ENCODE measurements around the gene SSNA1. TPM values are rescaled to one million over a fixed set of nuclear protein-coding genes. Genes with fewer than 3 reads are reported as not detected.

The SSNA1 gene
- total RNA-seq, 4 donors from 2014 or later: 67.1 to 124 (median 96.7) TPM

DNA sequence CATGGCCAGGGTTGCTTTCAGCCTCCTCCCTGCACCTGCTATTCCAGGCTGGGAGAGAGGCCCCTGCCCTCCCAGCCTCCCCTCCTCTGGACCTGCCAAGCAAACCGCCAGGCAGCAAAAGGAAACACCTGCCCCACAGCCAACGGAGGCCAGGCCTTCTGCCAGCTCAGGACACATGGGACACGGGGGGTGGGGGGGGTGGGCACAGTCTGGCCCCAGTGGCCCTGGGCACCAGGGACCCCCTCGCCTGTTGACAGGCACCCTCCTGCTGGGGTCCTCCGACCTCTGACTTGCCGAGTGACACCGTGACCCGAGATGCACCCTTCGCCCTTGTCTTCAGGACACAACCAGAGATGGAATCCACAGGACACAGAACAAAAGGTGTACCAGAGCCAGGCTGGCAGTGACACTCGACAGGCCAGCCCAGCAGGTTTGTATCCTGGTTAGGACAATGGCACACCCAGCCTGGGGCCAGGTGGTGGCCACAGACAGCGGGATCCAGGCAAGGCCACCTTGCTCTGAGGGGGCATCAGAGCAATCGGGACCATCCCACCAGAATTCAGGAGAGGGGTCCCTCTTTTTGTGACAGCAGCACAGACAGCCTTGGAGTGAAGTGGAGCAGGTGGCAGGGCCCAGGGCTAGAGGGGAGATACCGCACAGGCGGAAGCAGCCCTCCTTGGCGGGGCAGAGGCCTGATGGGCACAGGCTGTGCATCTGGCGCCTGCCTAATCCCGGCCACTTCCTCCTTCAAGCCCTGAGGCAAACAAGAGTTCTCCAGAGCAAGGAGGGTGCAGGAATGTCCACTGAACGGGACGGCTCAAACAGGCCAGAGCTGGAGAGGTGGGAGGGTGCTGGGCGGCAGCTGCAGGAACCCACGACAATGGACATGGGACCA, 15.3 kb upstream of the SSNA1 start:
- Histone ChIP-seq H3K4me1 (peaks cover 7 to 77% (median 21%) of the 10 kb centered on the region in 3 donors), H3K9me3 (no peaks in the 10 kb centered on the region), H3K27ac (peak overlapping the region in 1 of 4 donors; percentile 42), H3K27me3 (peaks cover 9 to 74% (median 12%) of the 10 kb centered on the region in 4 donors), H3K4me3 (no peak overlapping the region), H3K36me3 (peaks cover 0 to 16% (median 3%) of the 10 kb centered on the region in 3 donors)
- 8 to 47% methylated on average over 2 to 12 of the region's 21 CpGs for WGBS, 2 donors
- intact Hi-C loops (cut with DNase I): no loop called here
- no peak for DNase-seq
- TF ChIP-seq POLR2A (IDR thresholded peaks at IDR 0.05) (no peak), CTCF (IDR thresholded peaks at IDR 0.05) (no peak)

DNA sequence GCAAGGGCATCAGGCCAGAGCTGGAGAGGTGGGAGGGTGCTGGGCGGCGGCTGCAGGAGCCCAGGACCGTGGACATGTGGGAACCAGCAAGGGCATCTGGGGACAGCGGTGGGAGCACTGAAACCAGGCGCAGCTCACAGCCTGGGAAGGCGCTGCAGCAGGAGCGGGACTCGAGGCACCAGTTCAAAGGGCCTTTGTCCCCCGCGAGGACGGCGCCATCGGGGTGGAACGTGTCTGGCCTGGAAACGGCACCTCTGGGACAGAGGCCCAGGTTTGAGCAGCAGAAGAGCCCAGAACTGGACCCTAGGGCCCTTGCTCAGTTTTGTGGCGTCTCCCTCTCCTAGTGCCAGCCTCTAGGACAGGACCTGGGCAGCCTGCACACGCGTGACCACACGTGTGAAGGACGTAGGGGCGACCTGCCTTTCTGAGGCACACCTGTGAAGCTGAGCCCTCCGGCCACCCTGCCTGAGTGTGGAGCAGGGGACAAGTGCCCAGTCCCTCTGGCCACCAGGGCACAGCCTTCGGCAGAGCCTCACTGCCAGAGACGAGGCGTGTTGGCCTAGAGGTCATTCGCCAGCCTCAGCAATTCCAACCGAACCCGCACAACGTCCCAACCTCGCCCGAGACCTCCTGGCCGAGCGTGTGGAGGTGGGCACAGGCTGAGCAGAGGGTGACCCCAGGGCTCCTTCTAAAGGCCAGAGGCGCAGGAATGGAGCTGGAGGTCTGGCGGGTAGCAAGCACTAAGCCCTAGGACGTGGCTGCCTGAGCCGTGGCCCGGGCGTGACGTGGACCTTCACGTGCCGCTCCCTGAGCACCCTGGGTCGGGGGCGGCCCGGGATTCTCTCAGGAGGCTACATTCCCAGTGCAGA, 14.4 kb upstream of the SSNA1 start:
- Histone ChIP-seq H3K27ac (no peak overlapping the region), H3K4me3 (no peak overlapping the region), H3K4me1 (peaks cover 2 to 68% (median 12%) of the 10 kb centered on the region in 3 donors), H3K27me3 (peaks cover 4 to 66% (median 9%) of the 10 kb centered on the region in 4 donors), H3K36me3 (peaks cover 0 to 25% (median 9%) of the 10 kb centered on the region in 3 donors), H3K9me3 (no peaks in the 10 kb centered on the region)
- DNase-seq: no peak
- intact Hi-C loops (cut with DNase I): no loop called here
- no peak for TF ChIP-seq POLR2A (IDR thresholded peaks at IDR 0.05)
- no peak for TF ChIP-seq CTCF (IDR thresholded peaks at IDR 0.05)
- WGBS, 2 donors: 63 to 81% methylated on average over 13 to 20 of the region's 45 CpGs

- 83% methylated on average over 2 of the region's 34 CpGs; no CpG with 5 or more reads in 1 of the 2 donors for WGBS, 2 donors
- Histone ChIP-seq H3K9me3 (no peaks in the 10 kb centered on the region), H3K27ac (no peak overlapping the region), H3K36me3 (peaks cover 6 to 32% (median 15%) of the 10 kb centered on the region in 3 donors), H3K4me3 (no peak overlapping the region), H3K27me3 (peaks cover 3 to 58% (median 7%) of the 10 kb centered on the region in 4 donors), H3K4me1 (peaks cover 2 to 60% (median 5%) of the 10 kb centered on the region in 3 donors)
- TF ChIP-seq CTCF (IDR thresholded peaks at IDR 0.05) (peak in 1 of 6 experiments; percentile 9), POLR2A (IDR thresholded peaks at IDR 0.05) (no peak)
- intact Hi-C loops (cut with DNase I): no loop called here
- DNase-seq: no peak
Observed at GRCh38 chr9:137174722-137175293, 13.7 kb upstream of the SSNA1 start.

- intact Hi-C loops (cut with DNase I): no loop called here
- no peak overlapping the region for H3K4me3 ChIP-seq
- no peak overlapping the region for H3K27ac ChIP-seq
Observed at GRCh38 chr9:137175345-137175961, 13.0 kb upstream of the SSNA1 start.

More at GRCh38 chr9:137175345-137175961, 13.0 kb upstream of the SSNA1 start:
- no peak for DNase-seq
- Histone ChIP-seq H3K4me1 (peaks cover 0 to 54% (median 2%) of the 10 kb centered on the region in 3 donors), H3K9me3 (no peaks in the 10 kb centered on the region), H3K27me3 (peaks cover 0 to 51% (median under 1%) of the 10 kb centered on the region in 4 donors), H3K36me3 (peaks cover 13 to 39% (median 21%) of the 10 kb centered on the region in 3 donors)
- TF ChIP-seq CTCF (IDR thresholded peaks at IDR 0.05): no peak
- no peak for TF ChIP-seq POLR2A (IDR thresholded peaks at IDR 0.05)
- 84% methylated on average over 9 of the region's 33 CpGs; no CpG with 5 or more reads in 1 of the 2 donors for WGBS, 2 donors

Data from esophagus squamous epithelium (tissue), 5 donors.